GM20431 (cell line): ENCODE results near the gene C3orf62.
"Not testable (repeated sequence)": the region's sequence is repeated elsewhere in the genome, so short reads cannot be mapped to it uniquely, and the experiment has no call there.

ENCODE experiments used
- in situ Hi-C: fragments of 300-500 bp; cut with MseI, MboI; formaldehyde crosslinking; loops from one replicate; pipeline ENCODE4 v1.15.0; 2020; ENCODE audit warnings: low sequenced_read_pairs; ENCODE audit not compliant: unreplicated experiment

Gene C3orf62

DNA sequence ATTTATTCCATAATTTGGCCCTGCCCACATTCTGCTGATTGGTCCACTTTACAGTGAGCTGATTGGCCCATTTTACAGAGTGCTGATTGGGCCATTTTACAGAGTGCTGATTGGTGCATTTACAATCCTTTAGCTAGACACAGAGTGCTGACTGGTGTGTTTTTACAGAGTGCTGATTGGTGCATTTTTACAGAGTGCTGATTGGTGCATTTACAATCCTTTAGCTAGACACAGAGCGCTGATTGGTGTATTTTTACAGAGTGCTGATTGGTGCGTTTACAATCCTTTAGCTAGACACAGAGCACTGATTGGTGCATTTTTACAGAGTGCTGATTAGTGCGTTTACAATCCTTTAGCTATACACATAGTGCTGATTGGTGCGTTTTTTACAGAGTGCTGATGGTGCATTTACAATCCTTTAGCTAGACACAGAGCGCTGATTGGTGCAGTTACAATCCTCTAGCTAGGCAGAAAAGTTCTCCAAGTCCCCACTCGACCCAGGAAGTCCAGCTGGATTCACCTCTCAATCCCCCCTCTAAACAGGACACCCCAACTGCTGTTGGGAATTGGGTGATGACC, 56.0 kb downstream of the C3orf62 start:
- in situ Hi-C loops, result not testable (repeated sequence)

DNA sequence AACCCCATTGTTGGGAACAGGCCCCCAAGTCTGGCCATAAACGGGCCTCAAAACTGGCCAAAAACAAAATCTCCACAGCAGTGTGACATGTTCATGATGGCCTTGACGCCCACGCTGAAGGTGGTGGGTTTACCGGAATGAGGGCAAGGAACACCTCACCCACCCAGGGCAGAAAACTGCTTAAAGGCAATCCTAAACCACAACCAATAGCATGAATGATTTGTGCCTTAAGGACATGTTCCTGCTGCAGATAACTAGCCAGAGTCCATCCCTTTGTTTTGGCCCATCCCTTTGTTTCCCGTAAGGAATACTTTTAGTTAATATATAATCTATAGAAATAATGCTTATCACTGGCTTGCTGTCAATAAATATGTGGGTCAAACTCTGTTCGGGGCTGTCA, 57.9 kb downstream of the C3orf62 start:
- in situ Hi-C loops, result no loop called here
